Lung microvascular endothelial cell (primary cell): ENCODE data around the gene PPP5C. TPM values are rescaled to one million over a fixed set of nuclear protein-coding genes. Genes with fewer than 3 reads are reported as not detected.
"Not testable (repeated sequence)": the region's sequence is repeated elsewhere in the genome, so short reads cannot be mapped to it uniquely, and the experiment has no call there.

Source experiments
- DNase-seq, 2 donors: peaks; one replicate each; pipeline versions ENCODE4 v3.0.0 to v3.0.0-alpha.2; 2010; ENCODE audit warnings: low read depth in 2 of 2
- total RNA-seq: library from RNA; depleted of rRNA; stranded (reverse); fragments of >200 nt; gene quantifications from 2 replicates; pipeline ENCODE4 v1.2.1, GENCODE V29; 2014

Gene PPP5C, protein sequence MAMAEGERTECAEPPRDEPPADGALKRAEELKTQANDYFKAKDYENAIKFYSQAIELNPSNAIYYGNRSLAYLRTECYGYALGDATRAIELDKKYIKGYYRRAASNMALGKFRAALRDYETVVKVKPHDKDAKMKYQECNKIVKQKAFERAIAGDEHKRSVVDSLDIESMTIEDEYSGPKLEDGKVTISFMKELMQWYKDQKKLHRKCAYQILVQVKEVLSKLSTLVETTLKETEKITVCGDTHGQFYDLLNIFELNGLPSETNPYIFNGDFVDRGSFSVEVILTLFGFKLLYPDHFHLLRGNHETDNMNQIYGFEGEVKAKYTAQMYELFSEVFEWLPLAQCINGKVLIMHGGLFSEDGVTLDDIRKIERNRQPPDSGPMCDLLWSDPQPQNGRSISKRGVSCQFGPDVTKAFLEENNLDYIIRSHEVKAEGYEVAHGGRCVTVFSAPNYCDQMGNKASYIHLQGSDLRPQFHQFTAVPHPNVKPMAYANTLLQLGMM
- total RNA-seq, result 55.1 and 61.3 TPM in 2 replicates

DNA sequence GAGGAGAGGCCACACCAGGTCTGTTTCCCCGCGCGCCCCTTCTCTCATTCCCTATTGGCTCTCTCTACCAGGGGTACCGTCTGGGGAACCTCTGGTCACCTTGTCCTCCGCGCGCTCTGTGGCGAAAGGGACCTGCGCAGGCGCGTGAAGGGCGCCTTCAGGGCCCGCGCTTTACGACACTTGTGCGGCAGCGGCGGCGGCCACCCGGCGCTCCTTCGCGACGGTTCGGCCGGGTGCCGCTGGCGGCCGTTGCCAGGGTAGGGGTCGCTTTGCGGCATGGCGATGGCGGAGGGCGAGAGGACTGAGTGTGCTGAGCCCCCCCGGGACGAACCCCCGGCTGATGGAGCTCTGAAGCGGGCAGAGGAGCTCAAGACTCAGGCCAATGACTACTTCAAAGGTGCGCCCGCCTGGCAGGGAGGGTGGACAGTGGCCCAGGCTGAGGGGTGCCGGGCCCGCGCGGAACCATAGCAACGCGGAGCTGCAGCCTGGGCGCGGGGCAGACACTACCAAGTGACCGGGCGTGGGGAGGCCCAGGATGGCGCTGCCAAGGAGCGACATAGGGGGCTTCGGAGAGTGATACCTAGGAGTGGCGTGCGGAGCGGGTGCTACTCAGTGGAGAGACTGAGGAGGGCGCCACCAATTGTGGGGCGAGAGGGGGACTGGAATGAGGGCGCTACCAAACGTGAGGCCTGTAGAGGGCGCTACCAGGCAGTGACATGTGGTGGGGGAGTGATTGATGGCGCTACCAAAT, at the start of gene PPP5C:
TSS of gene PPP5C (plus strand) at position 267 of the 751 bp plus-strand sequence. CDS start at position 277, 10 bp downstream.
- DNase-seq, result peak; percentile 96

DNA sequence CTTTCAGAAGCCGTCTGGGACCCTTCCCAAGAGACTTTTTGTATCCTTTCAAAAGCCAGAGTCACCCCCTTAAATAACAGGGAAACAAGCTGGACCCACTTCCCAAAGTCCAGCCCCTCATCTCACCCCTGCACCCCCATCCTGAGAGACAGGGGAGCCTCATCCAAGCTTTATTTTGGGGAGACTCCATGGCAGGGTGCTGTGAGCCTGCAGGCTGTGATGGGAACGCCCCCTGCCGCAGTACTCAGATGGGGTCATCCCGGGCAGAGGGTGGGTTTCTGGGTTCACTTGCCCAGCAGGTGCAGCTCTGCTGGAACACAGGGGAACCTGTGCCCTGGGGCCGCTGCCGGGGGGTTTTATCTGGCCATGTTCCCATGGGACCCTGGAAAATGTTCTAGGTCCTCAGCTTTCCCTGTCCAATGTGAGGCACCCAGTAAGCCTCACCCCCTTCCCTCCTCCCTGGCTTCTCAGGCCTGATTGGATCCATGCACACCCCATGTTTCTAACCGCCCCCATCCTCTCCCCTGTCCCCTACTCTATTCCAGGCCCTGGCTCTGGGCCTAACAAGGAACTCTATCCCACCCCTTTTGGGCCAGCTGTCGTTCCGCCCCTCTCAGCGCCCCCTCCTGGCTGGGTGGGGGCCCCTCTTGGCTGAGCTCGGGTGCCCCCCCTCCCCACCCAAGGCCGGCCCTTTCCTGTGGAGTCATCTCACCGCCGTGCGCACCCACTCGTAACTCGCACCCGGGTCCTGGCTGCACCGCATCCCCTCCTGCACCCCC, 49.0 kb upstream of the PPP5C start:
- DNase-seq, result peak; percentile 78 to 87

DNA sequence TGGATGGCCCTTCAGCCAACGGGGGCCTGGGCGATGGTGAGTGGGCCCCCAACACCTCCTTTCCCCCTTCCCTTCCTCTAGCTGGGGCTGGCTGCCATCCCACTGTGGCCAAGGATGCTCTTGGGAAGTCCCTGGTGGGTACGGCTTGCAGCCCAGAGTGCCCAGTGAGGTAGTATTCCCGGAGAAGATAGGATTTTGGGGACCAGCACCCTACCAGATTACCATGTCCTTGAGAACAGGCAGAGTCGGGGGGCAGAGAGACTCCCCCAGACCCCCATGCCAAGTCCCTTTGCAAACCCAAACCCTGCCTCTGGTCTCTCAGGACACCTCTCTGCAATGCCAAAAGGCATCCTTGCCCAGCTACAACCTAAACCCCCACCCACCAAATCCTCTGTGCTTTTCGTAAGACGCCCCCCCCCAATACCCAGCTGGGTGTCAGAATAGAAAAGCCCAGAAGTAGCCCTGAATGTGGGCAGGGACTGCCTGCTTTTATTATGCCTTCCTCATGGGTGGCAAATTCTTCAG, 48.3 kb upstream of the PPP5C start:
- no peak for DNase-seq

DNA sequence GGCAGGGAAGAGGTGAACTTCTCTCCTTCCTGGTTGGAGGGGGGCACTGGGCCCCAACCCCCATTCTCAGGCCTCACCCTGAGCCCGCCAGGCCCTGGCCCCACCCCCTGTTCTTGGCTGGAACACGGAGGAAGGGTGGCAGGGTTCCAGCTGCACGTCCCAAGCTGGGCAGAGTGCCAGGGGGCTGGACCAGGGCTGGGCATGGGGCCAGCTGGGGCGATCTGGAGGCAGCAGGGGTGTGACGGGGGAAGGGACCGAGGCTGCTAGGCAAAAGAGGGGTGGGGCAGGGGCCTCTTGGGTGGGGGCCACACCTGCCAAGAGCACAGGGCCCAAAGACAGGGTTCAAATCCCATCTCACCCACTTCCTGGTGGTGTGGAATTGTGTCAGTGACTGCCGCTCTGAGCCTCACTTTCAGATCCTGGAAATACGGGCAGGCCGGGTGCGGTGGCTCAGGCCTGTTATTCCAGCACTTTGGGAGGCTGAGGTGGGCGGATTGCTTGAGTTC, 47.8 kb upstream of the PPP5C start:
- DNase-seq, result peak; percentile 94 to 96

DNA sequence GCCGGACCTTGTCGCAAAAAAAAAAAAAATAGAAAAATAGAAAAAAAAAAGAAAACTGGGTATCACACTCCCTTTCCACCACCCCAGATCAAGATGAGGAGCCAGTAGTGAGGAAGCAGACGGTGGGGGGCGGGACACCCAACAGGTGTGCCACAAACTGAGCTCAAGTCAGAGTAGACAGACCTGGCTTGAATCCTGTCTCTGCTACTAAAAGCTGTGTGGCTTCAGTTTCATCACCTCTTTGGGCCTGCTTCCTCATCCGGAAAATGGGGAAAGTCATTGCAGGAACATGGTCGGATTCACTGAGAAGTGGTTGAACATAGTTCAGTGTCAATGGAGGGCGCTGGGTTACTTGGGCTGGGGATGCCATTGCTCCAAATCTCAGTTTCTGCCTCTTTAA, 47.2 kb upstream of the PPP5C start:
- DNase-seq, result peak; percentile 20 to 38

DNA sequence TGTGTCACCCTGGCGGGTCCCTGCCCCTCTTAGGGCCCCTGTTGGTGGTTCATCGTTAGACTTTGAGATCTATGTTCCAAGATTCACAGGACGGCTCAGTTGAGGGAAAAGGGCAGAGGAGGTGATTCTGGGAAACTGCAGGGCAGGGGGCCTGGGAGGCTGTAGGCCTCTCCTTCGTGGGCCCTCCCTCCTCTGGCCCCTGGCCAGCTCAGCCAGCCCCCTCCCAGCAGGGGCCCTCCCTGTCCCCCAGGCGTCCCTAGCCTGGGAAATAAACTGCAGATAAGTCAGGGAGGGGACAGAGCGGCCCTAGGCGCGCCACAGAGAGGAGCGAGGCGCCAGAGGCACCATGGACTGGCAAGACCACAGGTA, 43.6 kb upstream of the PPP5C start:
- DNase-seq, result no peak

DNA sequence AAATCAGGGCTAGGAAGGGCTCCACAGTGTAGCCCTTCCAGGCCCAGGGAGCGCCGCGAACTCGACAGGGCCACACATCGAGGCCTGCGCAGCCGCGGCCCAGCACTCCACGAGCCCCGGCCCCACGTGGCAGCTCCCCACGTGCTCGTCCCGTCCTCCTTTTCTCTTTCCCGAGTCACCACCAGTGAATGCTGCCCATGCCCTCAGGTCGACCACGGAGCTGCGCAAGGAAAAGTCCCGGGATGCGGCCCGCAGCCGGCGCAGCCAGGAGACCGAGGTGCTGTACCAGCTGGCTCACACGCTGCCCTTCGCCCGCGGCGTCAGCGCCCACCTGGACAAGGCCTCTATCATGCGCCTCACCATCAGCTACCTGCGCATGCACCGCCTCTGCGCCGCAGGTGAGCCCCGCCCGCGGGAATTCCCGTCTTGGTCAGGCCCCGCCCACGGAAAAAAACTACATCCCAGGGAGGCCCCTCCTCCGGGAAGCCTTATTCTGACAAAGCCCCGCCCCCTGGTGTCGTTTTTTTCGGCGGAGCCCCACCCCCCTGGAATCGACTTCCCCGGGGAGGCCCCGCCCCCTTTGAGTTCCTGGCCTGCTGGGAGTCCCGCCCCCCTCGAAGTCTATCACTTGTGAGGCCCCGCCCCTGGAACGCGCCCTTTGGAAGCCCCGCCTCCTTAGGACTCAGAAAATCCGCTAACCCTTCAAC, 43.0 kb upstream of the PPP5C start:
- peak; percentile 58 to 61 for DNase-seq

DNA sequence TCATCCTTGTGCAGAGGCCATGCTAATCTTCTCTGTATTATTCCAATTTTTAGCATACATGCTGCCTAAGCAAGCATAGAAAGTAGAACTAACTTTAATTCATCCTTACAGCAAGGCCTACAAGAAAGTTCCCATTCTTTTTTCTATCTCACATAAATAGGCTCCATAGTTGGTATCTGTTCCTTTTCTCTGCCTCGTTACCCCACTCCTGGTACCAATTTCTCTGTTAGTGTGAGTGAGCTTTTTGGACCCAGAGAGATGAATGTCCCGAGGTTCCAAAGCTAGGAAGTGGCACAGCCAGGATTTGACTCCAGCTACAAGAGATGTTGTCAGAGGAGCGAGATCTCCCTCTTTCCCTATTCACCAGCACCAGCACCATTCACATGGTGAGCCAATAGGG, 40.4 kb upstream of the PPP5C start:
- DNase-seq, result no peak

DNA sequence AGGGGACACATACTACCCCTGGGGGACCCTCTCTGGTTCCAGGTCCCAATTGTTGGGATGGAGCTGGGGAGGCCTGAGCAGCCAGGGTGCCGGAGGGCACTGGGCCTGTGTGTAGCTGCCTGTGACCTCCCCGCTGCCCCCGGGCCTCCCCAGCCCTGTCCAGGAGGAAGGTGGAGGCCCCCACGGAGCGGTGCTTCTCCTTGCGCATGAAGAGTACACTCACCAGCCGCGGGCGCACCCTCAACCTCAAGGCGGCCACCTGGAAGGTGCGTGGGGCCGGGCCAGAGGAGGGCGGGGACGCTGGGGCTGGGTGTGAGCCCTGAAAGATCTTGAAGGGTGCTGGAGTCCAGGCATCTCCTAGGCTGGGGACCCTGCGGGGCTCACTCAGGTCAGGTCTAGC, 38.4 kb upstream of the PPP5C start:
- no peak for DNase-seq

DNA sequence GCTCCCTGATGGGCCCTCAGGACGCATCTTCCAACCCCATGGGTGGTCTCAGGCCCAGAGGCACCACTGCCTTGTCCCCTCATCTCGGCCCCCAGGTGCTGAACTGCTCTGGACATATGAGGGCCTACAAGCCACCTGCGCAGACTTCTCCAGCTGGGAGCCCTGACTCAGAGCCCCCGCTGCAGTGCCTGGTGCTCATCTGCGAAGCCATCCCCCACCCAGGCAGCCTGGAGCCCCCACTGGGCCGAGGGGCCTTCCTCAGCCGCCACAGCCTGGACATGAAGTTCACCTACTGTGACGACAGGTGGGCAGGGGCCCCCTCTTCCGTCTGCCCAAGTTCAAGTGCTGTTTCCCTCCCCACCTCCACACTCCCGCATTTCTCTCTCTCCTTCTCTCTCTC, 37.8 kb upstream of the PPP5C start:
- DNase-seq, result no peak

DNA sequence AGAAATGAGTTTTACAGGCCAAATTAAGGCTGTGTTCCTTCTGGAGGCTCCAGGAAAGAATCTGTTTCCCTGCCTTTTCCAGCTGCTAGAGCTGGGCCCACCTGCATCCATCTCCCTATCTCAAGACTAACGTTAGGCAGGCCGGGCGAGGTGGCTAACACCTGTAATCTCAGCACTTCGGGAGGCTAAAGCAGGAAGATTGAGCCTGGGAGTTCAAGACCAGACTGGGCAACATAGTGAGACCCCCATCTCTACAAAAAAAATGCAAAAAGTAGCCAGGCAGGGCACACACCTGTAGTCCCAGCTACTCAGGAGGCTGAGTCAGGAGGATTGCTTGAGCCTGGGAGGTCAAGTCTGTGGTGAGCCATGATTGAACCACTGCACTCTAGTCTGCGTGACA, 35.4 kb upstream of the PPP5C start:
- DNase-seq, result no peak

DNA sequence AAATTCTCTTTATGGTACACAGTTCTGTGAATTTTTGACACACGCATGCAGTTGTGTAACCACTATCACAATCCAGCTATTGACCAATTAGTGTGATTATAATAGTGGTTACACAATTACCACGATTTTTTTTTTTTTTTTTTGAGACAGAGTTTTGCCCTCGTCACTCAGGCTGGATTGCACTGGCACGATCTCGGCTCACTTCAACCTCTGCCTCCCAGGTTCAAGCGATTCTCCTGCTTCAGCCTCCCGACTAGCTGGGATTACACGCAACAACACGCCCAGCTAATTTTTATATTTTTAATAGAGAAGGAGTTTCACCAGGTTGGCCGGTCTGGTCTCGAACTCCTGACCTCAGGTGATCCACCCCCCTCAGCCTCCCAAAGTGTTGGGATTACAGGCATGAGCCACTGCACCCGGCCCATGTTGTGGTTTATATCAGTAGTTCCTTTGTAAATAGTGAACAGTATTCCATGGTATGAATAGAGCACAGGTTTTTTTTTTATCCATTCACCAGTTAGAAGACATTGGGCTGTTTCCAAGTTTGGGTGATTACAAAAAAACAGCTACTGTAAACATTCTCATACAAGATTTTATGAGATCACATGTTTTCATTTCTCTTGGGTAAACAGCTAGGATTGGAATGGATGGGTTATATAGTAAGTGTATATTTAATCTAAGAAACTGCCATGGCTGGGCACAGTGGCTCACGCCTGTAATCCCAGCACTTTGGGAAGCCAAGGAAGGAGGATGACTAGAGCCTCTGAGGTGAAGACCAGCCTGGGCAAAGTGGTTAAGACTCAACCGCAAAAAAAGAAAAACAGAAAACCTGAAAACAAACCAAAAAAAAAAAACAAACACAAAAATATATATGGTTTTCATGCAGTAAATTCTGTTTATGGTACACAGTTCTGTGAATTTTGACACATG, 33.1 kb upstream of the PPP5C start:
- not testable (repeated sequence) for DNase-seq

DNA sequence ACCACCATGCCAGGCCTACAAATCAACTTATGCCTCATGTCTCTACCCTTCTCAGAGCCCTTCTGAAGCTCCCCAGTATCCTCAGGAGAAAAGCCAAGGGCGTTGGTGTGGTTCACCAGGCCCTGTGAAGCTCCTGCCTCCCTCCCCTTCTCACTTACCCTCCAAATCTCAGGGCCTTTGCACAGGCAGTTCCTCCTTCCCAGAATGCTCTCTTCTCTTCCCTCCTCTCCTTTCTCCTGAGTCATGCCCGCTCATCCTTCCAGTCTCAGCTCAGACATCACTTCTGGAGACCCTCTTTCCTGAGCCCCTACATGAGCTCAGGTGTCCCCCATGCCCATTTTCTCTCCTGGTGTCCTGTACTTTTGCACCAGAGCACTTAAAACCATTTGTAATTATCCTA, 29.5 kb upstream of the PPP5C start:
- no peak for DNase-seq

DNA sequence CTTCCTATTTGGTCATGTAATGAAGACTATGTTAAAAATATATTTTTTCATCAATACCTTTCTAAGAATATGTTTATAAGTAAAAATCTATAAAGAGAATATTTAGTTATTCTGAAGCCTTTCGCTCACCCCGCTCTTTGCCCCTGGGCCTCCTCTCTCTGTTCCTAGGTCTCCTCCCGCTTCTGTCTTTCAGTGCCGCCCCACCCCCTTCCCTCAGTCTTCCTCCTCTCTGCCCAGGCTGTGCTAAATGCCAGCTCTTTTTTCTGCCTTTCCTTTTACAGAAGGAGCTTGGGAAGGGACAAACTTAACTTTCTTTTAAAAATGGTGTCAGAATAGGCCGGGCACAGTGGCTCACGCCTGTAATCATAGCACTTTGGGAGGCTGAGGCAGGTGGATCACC, 27.3 kb upstream of the PPP5C start:
- no peak for DNase-seq

DNA sequence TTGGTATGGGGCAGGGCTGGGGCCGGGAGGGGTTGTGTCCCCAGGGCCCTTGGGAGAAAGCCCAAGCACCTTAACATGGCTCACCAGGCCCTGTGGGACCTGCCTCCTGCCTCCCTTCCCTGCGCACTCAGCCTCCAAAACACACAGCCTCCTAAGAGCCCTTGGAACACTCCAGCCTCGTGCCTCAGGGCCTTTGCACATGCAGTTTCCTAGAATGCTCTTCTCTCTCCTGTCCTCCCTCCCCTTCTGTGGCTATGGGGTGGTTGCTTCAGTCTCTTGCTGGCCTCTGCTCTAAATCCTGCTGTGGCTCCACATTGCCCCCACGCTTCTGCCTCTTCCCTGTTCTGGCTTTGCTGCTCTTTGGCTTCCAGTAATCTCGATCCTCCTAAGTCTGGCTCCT, 26.3 kb upstream of the PPP5C start:
- DNase-seq, result no peak

DNA sequence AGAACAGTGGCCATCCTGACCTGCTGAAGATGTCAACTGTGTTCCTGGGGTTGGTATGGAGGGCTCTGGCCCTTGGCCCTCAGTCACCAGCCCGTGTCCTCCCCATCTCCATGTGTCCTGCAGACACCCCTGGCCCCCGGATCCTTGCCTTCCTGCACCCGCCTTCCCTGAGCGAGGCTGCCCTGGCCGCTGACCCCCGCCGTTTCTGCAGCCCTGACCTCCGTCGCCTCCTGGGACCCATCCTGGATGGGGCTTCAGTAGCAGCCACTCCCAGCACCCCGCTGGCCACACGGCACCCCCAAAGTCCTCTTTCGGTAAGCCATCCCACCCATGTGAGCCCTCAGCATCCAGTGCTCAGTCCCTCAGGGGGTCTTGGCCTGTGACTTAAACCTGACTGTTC, 25.2 kb upstream of the PPP5C start:
- no peak for DNase-seq

DNA sequence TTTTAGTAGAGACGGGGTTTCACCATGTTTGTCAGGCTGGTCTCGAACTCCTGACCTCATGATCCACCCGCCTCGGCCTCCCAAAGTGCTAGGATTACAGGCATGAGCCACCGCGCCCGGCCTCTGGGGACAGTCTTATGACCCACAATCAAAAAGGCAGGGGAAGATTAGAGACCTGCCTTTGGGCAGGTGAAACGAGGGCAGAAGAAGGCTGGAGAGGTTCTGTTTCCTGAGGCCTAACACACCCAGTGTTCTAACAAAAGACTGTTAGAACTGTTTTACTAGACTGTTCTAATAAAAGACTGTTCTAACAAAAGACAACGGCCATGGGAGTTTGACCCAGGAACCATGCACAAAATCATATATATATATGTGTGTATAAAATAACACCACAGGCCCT, 23.7 kb upstream of the PPP5C start:
- not testable (repeated sequence) for DNase-seq

DNA sequence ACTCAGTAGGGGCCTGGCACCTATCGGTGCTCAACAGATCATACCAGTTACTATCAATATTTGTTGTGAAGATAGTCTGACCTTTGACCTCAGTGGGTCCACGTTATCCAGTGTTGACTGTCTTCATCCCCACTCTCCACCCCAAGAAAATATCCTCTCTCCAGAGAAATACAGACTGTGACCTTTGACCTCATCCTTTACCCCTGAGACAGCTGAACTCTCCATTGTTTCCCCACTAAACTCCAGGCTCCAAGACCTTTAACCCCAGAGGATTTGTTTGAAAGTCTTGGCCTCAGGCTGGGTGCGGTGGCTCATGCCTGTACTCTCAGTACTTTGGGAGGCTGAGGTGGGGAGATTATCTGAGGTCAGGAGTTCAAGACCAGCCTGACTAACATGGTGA, 22.6 kb upstream of the PPP5C start:
- DNase-seq, result no peak

DNA sequence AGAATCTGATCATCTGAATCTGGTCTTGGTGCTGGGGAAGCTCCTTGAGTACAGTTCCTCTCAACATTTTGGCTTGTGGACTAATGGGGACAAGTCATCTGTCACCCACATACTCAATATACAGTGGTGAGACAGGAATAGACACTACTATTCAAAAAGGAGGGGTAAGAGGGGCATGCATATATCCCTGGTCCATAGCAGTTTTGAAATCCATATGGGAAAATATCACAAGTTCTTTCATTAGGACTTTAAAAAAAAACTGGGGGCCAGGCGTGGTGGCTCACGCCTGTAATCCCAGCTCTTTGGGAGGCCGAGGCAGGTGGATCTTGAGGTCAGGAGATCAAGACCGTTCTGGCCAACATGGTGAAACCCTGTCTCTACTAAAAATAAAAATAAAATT, 20.3 kb upstream of the PPP5C start:
- no peak for DNase-seq

DNA sequence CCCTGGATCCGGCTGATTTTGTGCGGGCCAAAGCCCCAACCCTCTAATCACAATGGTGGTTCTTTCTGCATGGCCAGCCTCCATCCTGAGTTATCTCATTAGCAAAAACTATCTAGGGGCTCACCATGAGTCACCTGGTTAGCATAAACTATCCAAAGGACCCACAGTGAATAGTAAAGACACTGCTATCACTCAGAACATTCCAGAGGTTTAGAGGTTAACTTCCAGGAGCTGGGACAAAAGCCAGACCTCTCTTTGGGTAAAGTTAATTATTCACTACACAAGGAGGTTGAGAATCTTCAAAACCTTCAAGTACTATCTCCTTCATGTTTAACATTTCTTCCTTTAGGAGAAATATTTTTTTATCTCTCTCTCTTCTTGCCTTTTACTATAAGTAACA, 18.8 kb upstream of the PPP5C start:
- DNase-seq, result no peak
